ENCODE measurements around the gene PCID2. TPM values are rescaled to one million over a fixed set of nuclear protein-coding genes. Genes with fewer than 3 reads are reported as not detected.
"Not testable (repeated sequence)": the region's sequence is repeated elsewhere in the genome, so short reads cannot be mapped to it uniquely, and the experiment has no call there.

PCID2 gene
- 14.9 TPM for total RNA-seq

DNA sequence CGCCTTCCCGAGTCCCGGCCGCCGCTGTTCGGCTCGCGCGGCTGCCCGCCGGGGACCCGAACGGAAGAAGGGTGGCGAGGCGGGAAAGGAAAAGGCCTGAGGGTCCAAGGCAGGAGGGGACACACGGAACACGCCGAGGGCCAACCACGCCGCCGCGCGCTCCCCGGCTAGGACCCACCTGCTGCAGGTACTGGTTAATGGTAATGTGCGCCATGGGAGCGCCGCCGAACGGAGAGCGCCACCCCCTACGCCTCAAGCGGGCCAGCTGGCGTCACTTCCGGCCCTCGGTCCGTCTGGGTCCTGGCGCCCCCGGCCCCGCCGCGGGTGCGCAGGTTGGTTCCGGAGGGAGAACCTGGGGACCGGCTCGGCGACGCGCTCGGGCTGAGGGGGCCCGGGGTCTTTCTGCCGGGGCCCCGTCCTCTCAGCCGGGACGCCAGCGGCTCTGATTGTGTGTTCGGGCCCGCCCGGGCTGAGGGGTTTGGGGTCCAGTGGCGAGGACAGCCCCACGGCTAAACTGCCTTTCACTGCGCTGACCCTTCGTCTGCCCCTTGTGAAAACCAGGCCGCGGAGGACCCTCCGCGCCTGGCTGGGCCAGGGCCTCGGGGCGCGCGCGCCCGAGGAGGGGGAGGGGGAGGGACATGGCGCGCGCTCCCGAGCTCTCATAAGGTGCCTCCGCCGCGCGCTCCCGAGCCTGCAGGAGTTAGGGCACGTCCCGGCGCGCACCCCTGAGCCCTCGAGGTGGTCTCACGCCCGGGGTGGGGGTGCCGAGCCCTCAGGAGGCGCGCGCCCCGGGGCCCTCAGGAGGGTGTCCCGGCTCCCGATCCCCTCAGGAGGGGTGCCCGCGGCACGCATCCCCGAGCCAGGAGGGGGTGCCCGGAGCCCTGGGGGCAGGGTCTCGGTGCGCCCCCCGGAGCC is at the start of gene PCID2:
PCID2 (minus strand) TSS at position 249 of the 915 bp plus-strand sequence; CDS start at position 214, 35 bp downstream.
- peak; percentile 87 for ATAC-seq

DNA sequence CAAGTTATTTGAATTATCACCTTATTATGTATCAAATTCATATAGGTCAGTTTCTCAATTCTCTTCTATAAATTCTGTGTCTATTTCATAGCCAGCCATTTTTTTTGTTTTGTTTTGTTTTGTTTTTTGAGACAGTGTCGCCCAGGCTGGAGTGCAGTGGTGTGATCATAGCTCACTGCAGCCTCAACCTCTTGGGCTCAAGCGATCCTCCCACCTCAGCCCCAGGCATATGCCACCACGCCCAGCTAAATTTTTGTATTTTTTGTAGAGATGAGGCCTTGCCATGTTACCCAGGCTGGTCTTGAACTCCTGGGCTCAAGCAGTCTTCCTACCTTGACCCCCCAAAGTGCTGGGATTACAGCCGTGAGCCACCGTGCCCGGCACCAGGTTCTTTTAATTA is 49.4 kb upstream of the PCID2 start:
- not testable (repeated sequence) for ATAC-seq

More for the DNA sequence above, at the start of gene PCID2:
- peak; percentile 91 for DNase-seq (ENCODE audit: low spot score)

GRCh38 chr13:113252516-113253095 is 44.1 kb upstream of the PCID2 start:
- DNase-seq (ENCODE audit: low spot score) (no peak), ATAC-seq (peak; percentile 22)

More for the DNA sequence above, 49.4 kb upstream of the PCID2 start:
- DNase-seq (ENCODE audit: low spot score) = not testable (repeated sequence)

- no peak for DNase-seq (ENCODE audit: low spot score)
- peak; percentile 63 for ATAC-seq
Observed at GRCh38 chr13:113245849-113246796, 37.7 kb upstream of the PCID2 start.

GRCh38 chr13:113243847-113244246 is 35.4 kb upstream of the PCID2 start:
- ATAC-seq = no peak
- no peak for DNase-seq (ENCODE audit: low spot score)

GRCh38 chr13:113241623-113242022 is 33.2 kb upstream of the PCID2 start:
- not testable (repeated sequence) for DNase-seq (ENCODE audit: low spot score); ATAC-seq

DNA sequence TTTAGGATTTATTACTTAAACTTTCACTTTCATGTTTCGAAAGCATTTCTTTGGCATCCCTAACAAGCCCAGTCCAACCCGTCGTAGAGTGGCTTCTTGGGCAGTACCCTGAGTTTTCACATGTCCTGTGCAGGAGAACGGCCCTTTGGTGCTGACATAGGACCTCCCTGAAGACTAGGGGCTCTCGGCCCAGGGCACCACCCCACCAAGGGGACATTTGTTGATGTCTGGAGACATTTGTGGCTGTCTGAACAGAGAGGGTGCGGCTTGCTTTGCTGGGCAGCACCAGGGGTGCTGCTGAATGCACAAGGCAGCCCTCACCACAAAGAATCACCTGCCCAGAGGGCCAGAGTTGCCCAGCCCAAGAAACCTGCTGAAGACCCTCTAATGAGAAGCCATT is 31.5 kb upstream of the PCID2 start:
- ATAC-seq = no peak
- no peak for DNase-seq (ENCODE audit: low spot score)

DNA sequence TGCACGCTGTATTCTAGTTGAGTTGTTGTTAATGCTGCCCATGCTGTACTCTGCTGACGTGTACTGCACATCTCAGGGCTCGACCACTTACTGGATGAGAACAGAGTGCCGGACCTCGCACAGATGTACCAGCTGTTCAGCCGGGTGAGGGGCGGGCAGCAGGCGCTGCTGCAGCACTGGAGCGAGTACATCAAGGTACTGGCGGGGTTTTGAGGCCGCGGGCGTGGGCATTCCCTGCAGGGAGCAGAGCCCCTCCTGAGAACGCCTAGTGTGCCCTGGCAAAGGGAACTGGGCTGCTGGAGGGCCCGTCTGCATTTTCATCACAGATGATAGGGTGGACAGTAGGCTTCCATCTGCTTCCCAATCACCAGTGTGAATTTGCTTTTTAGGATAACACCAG is 30.9 kb upstream of the PCID2 start:
- DNase-seq (ENCODE audit: low spot score) (no peak), ATAC-seq (no peak)

GRCh38 chr13:113238536-113238935 is 30.1 kb upstream of the PCID2 start:
- DNase-seq (ENCODE audit: low spot score) (no peak), ATAC-seq (no peak)

DNA sequence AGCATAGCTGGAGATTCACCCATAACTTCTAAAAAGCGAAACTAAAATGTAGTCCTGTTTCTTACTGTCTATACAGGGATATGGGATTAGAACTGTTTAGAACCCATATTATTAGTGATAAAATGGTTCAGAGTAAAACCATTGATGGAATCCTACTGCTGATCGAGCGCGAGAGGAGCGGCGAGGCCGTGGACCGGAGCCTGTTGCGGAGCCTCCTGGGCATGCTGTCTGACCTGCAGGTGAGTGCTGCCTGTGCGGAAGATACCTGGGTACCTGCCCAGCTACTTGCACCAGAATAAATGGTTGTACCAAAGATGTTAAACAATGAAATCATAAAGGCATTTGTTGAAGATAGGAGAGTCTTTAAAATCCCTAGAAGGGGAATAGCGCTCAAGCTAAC is 24.6 kb upstream of the PCID2 start:
- ATAC-seq = no peak
- no peak for DNase-seq (ENCODE audit: low spot score)

- DNase-seq (ENCODE audit: low spot score) = no peak
- no peak for ATAC-seq
Observed at GRCh38 chr13:113232208-113233003, 23.9 kb upstream of the PCID2 start.

- ATAC-seq (peak; percentile 37), DNase-seq (ENCODE audit: low spot score) (no peak)
Observed at GRCh38 chr13:113231306-113232207, 23.1 kb upstream of the PCID2 start.

DNA sequence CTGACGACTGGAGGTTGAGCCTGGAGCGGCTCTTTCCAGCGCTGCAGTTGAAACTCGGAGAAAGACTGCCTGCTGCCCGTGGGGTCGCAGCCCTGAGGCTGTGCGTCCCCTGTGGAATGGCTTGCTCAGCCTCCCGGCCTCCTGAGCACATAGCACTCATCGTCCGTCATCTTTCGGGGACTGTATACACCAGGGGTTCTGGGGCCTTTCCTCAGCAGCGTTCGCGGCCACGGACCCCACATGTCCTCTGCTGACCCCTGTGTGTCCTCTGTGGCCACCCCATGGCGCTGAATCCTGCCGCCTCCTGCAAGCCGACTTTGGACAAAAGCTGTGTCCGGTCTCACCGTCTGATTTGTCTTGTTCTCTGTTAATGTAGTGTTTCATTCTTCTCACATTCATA is 21.3 kb upstream of the PCID2 start:
- DNase-seq (ENCODE audit: low spot score) (no peak), ATAC-seq (peak; percentile 14)

DNA sequence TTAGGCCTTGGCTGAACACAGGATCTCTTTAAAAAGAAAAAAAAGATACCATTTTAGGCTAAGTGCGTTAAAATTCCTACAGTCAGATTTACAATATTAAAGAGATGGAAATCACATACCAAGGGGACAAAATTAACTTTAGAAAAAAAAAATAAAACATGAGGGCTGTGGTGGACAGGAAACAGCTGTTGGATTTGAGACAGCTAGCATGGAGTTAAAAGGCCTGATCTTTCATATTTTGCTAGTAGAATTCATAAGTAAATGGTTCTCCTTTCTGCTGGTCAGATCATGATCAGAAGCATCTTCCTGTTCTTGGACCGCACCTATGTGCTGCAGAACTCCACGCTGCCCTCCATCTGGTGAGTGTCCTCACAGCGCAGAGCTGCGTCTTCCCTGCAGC is 20.7 kb upstream of the PCID2 start:
- DNase-seq (ENCODE audit: low spot score) = no peak
- no peak for ATAC-seq

- DNase-seq (ENCODE audit: low spot score) (no peak), ATAC-seq (no peak)
Observed at GRCh38 chr13:113226873-113227450, 18.5 kb upstream of the PCID2 start.

GRCh38 chr13:113225515-113225914 is 17.0 kb upstream of the PCID2 start:
- DNase-seq (ENCODE audit: low spot score) = no peak
- ATAC-seq = no peak

- DNase-seq (ENCODE audit: low spot score) (no peak), ATAC-seq (no peak)
Observed at GRCh38 chr13:113224486-113224885, 16.0 kb upstream of the PCID2 start.

DNA sequence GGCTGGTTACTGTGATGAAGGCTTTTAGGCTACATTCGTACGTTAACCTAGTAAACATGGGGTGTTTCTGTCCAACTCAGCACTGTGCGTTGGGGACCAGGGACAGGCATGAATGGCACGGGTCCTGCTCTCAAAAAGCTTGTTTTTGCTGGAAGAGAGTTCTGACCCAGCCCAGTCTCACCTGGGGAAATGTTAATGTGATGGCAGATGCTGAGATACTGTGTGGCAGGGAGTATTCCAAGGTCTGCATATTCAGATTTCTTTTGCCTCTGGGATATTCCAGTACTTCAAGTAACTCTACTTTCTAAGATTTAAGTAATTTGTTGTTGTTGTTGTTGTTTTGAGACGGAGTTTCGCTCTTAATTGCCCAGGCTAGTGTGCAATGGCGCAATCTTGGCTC is 14.6 kb upstream of the PCID2 start:
- ATAC-seq (no peak), DNase-seq (ENCODE audit: low spot score) (no peak)

GRCh38 chr13:113220877-113221276 is 12.4 kb upstream of the PCID2 start:
- DNase-seq (ENCODE audit: low spot score) (no peak), ATAC-seq (no peak)

Measured in left lobe of liver (tissue), 2 donors.